Osteocyte (in vitro differentiated cells): Measurements from ENCODE around the gene SMAD2. TPM values are rescaled to one million over a fixed set of nuclear protein-coding genes. Genes with fewer than 3 reads are reported as not detected.
A peak's percentile ranks its signal among the peaks of the same experiment; 100 is the strongest.

Source experiments
- DNase-seq: peaks from one replicate; pipeline ENCODE4 v3.0.0; 2021; ENCODE audit warnings: mixed read lengths; ENCODE audit not compliant: unreplicated experiment; ENCODE audit errors: extremely low spot score
- H3K27ac Mint-ChIP-seq: one replicate; pipeline ENCODE4 v1.8.0; 2021; ENCODE audit warnings: mild to moderate bottlenecking, mixed read lengths; ENCODE audit not compliant: unreplicated experiment
- H3K27me3 Mint-ChIP-seq: one replicate; pipeline ENCODE4 v1.8.0; 2021; ENCODE audit warnings: mixed read lengths; ENCODE audit not compliant: unreplicated experiment
- H3K36me3 Mint-ChIP-seq: one replicate; pipeline ENCODE4 v1.8.0; 2021; ENCODE audit warnings: mixed read lengths; ENCODE audit not compliant: unreplicated experiment
- H3K4me1 Mint-ChIP-seq: one replicate; pipeline ENCODE4 v1.8.0; 2021; ENCODE audit warnings: mixed read lengths; ENCODE audit not compliant: unreplicated experiment
- H3K4me3 Mint-ChIP-seq: one replicate; pipeline ENCODE4 v1.8.0; 2021; ENCODE audit warnings: mild to moderate bottlenecking, moderate library complexity, mixed read lengths; ENCODE audit not compliant: unreplicated experiment
- H3K9me3 Mint-ChIP-seq: one replicate; pipeline ENCODE4 v1.8.0; 2021; ENCODE audit warnings: mixed read lengths; ENCODE audit not compliant: unreplicated experiment
- CTCF ChIP-seq: fragments of 200-600 bp; sonication (generic); IDR thresholded peaks from 2 replicates; pipeline ENCODE4 v1.5.0; 2021; ENCODE audit warnings: antibody characterized with exemption, mild to moderate bottlenecking, moderate library complexity
- total RNA-seq: library from RNA; stranded (reverse); gene quantifications from 2 replicates; pipeline ENCODE4 v1.2.1, GENCODE V29; 2021

Gene SMAD2
- total RNA-seq, 1 donor from 2014 or later = 147 TPM

GRCh38 chr18:47931718-47932103 is 1.3 kb upstream of the SMAD2 start:
- no peak for DNase-seq
- TF ChIP-seq CTCF = peak; percentile 22
- H3K9me3 Mint-ChIP-seq = no peaks in the 10 kb centered on the region

GRCh38 chr18:47930931-47931717 is 665 bp upstream of the SMAD2 start:
- peak overlapping the region; percentile 69 for H3K4me3 Mint-ChIP-seq
- H3K4me1 Mint-ChIP-seq = peaks cover 36% of the 10 kb centered on the region
- peaks cover 22% of the 10 kb centered on the region for H3K27me3 Mint-ChIP-seq
- H3K36me3 Mint-ChIP-seq = no peaks in the 10 kb centered on the region
- peak overlapping the region; percentile 86 for H3K27ac Mint-ChIP-seq
- TF ChIP-seq CTCF = no peak
- peak; percentile 99 for DNase-seq
- no peaks in the 10 kb centered on the region for H3K9me3 Mint-ChIP-seq

More at GRCh38 chr18:47931718-47932103, 1.3 kb upstream of the SMAD2 start:
- Mint-ChIP-seq H3K36me3 (no peaks in the 10 kb centered on the region), H3K4me1 (peaks cover 32% of the 10 kb centered on the region), H3K27me3 (peaks cover 22% of the 10 kb centered on the region), H3K27ac (peak overlapping the region; percentile 86), H3K4me3 (peak overlapping the region; percentile 69)

- no peak for DNase-seq
- Mint-ChIP-seq H3K4me3 (peak overlapping the region; percentile 87), H3K27me3 (peaks cover 13% of the 10 kb centered on the region), H3K27ac (peak overlapping the region; percentile 90), H3K9me3 (no peaks in the 10 kb centered on the region), H3K4me1 (peaks cover 38% of the 10 kb centered on the region), H3K36me3 (no peaks in the 10 kb centered on the region)
- no peak for TF ChIP-seq CTCF
These were observed 719 bp downstream of the SMAD2 start for GRCh38 chr18:47929681-47930198.

- Mint-ChIP-seq H3K27ac (peak overlapping the region; percentile 66), H3K4me1 (peaks cover 38% of the 10 kb centered on the region), H3K4me3 (peak overlapping the region; percentile 87), H3K9me3 (no peaks in the 10 kb centered on the region), H3K36me3 (no peaks in the 10 kb centered on the region), H3K27me3 (peaks cover 1% of the 10 kb centered on the region)
- TF ChIP-seq CTCF = no peak
- DNase-seq = no peak
These were observed 2.0 kb downstream of the SMAD2 start for GRCh38 chr18:47928466-47928865.

- H3K27me3 Mint-ChIP-seq = no peaks in the 10 kb centered on the region
- no peak for DNase-seq
- no peaks in the 10 kb centered on the region for H3K9me3 Mint-ChIP-seq
- TF ChIP-seq CTCF = no peak
- no peaks in the 10 kb centered on the region for H3K36me3 Mint-ChIP-seq
- H3K4me3 Mint-ChIP-seq = no peak overlapping the region
- peaks cover 42% of the 10 kb centered on the region for H3K4me1 Mint-ChIP-seq
- H3K27ac Mint-ChIP-seq = no peak overlapping the region
These were observed 4.2 kb downstream of the SMAD2 start for GRCh38 chr18:47926101-47926850.
